ENCODE results near the gene FRK.
"Not testable (repeated sequence)": the region's sequence is repeated elsewhere in the genome, so short reads cannot be mapped to it uniquely, and the experiment has no call there.

FRK gene

DNA sequence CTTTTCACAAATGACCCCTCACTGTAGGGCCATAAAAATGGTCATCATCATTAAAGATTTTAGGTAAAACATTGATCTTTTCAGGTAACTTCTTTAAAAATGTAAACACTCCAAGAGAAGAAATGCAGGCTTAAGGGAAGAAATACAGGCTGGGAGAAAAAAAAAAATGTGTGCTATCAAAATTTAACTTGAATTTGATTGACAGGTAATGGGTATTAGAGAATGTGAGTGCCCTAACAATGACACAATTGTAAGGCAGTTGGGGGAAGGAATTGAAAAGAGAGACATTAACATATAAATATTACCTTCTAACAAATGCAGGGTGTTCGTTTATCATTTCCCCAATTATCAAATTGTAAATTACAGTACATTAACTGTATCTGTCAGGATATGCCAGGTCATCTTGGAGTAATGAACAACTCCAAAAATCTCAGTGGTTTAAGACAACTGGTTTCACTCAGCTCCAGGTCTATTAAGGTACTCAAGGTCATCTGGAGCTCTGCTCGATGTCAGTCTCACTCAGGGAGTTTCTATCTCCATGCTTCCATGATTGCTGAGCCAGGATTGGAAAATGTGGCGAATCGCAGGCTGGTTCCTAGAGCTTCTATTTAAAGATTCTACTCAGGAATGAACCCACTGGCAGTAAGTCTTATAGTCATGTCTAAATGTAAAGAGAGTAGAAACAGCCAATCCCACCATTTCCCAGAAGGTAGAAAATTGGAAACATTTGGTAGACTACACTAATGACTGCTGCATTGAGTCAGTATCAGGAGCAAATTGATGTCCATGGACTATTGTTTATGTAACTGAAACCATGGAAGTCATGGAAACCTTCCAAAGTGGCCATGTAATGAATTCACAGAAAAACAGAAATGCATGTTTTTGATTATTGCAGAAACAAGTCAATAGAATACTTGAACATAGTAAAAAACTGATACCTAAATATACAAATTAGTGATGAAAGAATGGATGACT lies 55.6 kb downstream of the FRK start:
- DNase-seq: no peak

DNA sequence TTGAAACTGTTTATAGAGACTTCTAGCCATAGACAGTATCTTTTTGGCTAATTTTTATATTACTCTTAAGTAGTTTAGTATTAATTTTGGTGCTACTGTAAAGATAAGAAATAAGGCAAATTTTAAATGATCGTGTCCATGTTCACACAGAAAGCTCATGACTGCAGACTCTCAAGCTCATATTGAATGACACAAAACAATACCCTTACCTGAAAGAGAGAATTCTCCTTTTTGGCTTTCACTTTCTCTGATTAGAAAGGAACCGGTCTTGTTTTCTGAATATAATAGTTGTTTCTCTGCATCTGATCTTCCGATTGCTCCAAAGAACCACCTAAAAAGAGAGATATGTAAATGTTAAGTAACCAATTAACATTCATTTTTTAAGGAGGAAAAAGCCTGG lies 57.0 kb downstream of the FRK start:
- no peak for DNase-seq

DNA sequence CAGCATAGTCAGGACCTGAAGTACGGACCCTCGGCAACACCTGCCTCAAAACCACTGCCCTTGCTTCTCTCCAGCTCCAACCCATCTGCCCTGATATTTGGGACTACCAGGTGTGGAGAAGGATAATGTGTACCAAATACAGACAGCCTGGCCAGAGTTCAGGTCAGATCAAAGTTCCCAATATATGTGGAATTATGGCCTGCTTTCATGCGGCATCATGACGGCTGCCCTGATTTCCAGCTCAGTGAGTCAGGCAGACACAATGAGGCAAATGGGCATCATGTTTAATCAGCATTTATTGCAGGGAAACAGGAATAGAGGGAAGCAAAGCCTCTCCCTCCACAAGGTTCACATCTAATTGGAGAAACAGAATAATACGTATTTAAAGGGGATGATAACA lies 57.9 kb downstream of the FRK start:
- no peak for DNase-seq

DNA sequence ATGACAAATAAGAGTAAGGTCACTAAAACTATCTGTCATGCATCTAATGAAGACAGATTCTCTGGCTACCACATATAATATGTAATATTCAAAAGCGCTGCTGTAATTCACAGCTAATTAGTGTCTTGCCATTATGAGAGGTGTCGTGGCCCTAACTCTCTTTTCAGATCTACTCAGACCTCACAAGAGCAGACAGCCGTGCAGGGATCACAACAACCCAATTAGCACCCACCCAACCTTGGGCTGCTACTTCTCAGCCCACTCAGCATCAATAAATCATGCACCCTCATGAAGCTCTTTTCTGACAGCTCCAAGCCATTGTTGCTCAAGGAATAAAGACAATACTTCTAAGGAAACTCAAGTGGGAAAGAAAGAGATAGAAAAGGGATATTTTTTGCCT lies 61.5 kb downstream of the FRK start:
- no peak for DNase-seq

DNA sequence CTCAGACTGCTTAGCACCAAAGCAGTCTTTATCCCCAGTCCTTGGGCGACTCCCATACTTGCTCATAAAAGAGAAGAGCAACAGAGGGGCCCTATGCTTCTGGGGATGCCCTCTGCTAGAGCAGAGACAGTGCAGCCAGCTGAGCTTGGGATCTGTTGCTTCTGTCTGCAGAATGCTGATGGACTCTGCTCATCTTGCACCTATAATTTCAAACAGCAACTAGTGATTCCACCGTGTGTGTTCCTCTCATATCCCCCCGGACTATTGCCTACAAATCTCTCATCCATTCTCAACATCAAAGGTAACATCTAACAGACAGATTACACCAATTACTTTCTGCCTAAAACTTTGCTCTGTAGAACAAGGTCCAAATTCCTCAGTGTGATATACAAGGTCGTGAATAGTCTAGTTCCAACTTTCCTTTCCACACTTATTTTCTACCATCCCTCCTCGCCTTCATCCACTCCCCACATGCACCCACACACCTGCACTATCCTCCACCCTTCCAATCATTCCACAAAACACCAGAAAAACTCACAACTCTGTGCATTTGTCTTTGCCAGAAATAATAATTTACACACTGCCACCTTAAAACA lies 62.6 kb downstream of the FRK start:
- DNase-seq: no peak

DNA sequence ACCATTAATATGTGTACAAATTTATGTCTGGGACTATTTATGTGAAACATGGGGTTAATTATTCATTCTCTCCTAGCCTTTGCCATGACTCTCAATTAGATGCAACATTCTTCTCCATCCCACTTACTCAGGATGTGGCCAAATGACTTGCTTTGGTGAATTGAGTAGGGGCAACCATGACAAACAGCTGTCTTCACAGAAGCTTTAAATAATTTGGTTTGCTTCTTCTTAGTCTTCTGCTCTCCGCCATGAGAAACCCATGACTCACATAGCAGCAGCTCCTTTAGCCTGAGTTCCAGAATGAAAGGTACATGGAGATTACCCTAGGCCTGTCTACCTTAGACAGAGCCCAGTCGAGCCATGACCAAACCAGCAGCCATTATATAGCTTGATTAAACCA lies 74.7 kb downstream of the FRK start:
- DNase-seq: no peak

DNA sequence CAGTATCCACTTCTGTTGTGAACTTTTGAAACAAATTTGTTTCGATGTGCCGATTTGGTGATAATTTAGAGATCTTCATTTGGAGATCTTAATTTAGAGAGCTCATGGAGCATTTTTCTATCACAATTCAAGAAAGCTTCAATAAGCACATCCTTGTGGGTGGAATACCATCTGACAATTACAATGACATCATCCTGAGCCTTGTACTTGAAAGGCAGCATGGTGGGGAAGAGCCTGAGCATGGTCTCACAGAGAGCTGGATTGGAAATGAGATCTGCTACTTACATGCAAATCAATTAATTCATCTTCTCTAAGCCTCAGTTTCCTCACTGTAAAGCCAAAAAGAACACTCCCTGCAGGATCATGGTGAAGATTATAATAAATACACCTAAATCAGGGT lies 75.9 kb downstream of the FRK start:
- DNase-seq: no peak

DNA sequence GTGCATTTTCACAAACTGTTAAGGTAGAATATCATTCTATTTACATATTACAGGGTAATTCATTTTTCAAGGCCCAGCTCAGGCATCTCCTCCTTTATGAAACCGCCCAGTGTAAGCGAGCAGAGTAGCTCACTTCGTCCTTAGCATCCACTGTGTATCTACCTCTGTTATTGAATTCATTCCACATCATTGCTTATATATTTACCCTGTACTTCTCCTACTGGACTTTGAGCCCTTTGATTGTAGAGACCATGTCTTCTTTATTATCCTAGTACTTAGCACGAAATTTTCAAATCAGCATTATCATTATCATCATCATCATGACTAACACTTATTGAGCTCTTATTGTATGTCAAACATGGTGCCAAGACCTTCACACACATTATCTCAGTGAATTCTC lies 76.7 kb downstream of the FRK start:
- DNase-seq: no peak

DNA sequence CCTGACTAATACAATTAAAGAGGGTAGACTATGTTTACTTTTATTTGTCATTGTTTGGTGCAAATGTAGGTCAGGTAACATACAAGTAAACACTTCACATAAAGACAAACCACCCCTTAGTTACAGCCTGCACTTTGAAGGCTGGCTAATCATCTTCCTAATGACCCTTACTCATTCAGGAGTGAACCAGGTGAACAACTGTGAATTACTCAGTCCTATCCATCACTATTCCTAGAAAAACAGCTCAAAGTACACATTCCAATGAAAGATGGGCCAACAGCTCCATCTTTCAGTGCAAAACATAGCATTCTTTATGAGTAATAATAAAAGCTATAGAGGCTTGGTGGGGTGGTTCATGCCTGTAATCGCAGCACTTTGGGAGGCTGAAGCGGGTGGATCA lies 78.2 kb downstream of the FRK start:
- no peak for DNase-seq

DNA sequence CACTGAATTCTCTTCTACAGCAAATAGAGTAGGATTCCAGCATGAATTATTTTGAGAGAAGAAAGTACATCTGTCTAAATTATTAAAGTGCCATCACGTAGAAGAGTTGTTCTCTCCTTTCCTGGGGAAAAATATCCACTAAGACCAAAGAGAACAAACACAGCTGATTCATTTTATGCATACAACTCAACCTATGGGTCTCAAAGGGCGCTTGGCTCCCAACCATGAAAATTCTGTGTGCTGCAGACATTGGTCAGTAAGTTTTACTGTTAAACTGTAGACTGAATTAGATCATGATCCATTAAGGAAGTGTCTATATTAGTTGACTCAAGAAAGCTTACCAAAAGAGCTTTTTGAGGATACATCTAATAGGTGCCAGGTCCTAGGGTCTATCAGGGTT lies 83.5 kb downstream of the FRK start:
- DNase-seq: no peak

DNA sequence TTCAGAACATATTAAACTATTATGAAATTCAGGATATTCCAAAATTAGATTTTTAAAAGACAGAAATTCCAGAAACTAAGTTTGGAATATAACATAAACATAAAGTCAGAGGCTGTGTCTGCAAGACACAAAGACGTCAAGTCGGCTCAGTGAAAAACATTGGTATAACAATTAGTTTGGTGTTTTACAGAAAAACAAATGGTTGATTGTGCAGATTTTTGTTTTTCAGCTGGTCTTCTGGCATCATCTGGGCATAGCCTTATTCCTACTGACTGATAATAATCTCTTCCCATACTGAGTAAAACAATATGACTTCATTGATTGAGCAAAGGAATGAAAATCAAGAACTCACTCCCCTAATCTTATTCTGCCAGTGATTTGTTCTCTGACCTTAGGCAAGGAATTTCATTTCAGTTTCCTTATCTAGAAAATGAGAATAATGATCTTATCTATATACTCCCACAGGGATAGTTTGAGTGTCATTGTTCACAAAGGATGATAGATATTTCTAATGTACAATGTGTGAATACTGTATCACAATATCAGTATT lies 84.3 kb downstream of the FRK start:
- no peak for DNase-seq

DNA sequence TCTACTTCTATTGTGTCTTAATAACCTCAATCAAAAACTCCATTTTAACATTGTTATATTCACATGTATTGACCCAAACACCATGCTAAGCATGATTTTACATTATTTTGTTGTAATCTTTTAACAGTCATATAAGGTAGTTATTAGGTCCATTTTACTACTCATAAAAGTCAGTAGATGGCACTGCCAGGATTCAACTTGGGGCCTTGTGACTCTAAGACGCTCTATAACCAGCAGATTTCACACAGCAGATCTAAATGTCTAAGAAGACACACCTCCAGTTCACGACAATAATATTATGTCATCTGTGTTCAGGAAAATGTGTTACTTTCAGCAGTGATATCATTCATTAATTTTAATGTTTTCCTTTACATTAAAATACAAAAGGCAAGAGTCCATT lies 88.0 kb downstream of the FRK start:
- no peak for DNase-seq

DNA sequence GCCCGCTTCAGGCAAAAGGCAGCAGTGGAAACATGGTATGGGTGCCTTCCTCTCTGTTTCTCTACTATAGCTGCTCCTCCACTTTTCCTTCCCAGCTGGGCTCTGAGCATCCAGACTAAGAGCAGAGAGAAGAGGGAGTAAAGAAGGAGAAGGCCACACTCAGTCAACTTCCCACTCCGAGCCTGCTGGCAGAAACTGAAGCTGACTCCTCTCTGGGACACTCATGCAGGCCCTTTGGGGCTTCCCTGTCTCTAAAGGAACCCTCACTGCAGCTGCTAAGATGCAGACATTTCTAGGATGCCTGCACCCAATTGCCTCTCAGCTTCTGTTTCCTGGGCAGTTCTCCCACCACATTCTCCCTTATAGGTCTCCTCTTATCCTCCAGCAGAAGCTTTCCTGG lies 88.9 kb downstream of the FRK start:
- DNase-seq: no peak

DNA sequence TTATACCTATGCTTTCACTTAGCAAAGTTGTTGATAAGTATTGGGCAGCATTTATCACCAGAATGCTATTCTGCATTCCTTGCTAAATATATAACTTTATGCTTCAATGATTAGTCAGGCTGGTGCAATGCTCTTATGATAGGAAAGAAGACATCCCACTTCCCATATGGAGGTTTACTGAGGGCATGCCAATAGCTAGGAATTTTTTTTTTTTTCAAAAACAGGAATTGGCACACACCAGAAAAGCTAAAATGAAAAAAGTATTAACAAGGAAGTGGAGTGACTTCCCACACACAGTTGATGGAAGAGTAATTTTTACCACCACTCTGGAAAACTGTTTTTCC lies 90.8 kb downstream of the FRK start:
- no peak for DNase-seq

DNA sequence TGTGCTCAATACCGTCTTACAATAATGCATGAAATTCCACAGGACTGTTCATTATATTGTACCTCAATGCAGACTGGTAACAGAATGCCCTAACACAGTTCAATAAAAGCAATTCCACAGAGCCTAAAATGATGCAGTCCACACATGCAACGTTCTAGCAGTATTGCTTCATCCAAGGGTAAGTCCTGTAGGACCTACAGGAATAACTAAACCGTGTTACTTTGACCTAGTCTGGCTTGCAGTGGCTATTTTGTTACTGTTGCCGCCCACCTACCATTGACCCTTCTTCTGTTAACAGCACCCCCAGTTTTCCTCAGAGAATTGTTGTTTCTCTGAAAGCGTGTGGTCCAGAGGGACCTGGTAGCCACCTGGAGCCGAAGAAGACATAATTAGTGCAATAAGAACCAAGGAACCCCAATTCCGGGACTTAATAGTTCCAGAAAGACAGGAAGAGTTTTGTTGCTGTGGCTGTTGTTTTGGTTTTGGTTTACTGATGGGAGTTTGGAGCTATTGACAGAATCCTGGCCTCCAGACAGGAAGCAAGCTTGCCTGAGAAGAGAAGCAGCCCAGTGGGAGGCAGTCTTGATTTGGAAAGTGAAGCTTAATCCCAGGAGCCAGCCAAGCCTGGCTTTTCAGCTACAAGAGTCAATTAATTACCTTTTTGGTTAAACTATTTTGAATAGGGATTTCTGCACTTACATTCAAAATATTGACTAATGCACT lies 91.3 kb downstream of the FRK start:
- DNase-seq: no peak

DNA sequence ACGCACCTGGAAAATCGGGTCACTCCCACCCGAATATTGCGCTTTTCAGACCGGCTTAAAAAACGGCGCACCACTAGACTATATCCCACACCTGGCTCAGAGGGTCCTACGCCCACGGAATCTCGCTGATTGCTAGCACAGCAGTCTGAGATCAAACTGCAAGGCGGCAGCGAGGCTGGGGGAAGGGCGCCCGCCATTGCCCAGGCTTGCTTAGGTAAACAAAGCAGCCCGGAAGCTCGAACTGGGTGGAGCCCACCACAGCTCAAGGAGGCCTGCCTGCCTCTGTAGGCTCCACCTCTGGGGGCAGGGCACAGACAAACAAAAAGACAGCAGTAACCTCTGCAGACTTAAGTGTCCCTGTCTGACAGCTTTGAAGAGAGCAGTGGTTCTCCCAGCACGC lies 100.4 kb downstream of the FRK start:
- DNase-seq: not testable (repeated sequence)

DNA sequence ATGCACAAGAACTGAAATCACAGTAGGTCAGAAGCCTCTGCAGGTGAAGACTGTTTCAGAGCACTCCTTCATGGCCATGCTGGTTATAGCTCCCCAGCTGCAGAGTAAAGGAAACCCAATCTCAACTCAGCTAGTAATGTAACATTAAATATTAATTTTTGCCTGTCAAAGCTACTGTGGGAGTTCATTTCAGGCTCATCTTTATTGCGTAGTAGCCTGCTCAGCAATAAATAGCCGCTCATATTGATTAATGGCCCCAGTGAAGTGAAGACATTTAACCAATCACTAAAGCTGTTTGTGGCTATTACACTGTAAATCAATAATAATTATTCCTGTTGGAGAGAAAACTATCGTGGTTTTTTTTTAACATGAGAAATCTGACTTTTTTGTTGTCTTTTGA lies 101.7 kb downstream of the FRK start:
- no peak for DNase-seq

DNA sequence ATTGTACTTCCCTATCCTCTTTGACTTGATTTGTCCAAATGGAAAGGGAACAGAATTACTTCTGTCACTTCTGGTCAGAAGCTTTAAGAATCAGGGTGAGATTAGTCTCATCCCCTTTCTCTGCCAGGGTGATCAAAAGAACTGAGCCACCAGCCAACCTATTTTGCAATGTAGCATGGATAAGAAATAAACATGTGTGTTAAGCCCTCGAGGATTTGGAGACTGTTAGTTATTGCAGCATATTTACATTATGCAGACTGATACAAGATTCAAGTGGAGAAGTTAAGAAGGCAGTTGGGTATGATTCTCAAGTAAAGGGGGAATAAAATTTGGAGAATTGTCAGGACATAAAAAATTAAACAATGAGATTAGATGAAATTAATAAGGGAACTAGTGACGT lies 106.0 kb downstream of the FRK start:
- DNase-seq: no peak

DNA sequence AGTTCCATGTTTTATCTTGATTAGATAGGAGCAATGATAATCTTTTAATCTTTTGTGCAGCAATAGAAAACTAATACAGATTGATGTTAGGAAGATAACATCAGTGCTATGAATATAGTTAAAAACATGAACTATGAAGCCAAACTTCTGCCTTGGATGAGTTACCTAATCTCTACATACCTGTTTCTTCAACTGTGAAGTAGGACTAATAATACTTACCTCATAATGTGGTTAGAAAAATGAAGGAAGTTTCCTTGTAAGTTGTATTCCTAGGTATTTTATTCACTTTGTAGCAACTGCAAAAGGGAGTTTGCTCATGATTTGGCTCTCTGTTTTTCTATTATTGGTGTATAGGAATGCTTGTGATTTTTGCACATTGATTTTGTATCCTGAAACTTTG lies 111.9 kb downstream of the FRK start:
- no peak for DNase-seq

DNA sequence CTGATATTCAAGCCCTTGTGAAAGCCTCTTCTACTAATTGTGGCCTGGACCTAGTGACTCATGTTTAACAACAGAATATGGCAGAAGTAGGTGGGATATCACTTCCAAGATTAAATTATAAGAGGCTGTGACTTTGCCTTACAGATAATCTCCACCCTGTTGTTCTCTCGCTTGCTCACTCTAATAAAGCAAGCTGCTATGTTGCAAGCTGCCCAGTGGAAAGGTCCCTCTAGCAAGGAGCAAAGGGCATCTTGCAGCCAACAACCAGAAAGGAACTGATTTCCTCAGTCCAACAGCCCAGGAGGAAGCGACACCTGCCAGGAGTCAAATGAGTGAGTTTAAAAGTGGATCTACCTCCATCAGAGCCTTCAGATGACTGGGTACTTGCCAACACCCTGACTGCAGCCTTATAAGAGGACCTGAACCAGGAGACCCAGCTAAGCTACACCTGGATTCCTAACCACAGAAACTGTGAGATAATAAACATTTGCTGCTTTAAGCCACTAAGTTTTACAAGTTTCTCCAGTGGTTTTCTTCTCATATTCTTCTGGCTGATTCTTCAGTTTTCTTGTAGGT lies 112.6 kb downstream of the FRK start:
- DNase-seq: no peak

DNA sequence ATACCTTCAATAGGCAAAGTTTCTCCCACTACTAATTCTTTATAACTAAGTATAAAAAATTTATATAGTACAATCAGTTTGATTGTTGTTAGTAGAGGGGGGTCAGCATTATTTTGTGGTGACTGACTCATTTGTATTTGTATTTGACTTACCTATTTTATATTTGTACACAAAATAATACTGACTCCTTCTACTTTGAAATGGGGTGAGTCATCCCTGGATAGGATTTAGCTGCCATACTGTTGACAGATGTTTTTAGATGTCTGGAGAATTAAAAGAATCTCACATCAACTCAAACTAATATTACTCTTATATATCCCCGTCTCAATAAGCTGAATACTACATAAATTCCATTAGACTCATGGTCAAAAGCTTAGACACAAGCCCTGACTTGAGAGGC lies 114.9 kb downstream of the FRK start:
- DNase-seq: no peak

DNA sequence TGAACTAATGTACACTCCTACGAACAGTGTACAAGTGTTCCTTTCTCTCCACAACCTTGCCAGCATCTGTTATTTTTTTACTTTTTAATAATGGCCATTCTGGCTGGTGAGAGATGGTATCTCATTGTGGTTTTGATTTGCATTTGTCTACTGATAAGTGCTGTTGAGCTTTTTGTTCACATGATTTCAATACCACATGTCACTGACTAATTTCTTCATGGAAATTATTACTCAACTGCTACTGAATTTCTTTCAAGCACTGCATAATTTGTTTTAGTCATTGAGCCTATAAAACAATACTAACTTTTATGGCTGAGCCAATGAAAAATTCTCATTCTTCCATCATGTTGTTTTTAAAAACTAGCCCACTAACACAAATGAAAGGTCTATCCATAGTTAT lies 115.4 kb downstream of the FRK start:
- DNase-seq: no peak

DNA sequence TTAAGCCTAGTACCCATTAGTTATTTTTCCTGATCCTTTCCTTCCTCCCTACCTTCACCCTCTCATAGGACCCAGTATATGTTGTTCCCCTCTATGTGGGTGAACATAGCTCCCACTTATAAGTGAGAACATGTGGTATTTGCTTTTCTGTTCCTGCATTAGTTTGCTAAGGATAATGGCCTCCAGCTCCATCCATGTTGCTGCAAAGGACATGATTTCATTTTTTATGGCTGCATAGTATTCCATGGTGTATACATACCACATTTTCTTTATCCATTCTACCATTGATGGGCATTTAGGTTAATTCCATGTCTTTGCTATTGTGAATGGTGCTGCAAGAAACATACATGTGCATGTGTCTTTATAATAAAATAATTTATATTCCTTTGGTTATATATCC lies 115.9 kb downstream of the FRK start:
- not testable (repeated sequence) for DNase-seq

Measured in CD4-positive, alpha-beta T cell treated with Interleukin-6 for 4 hours (primary cell).